Chondrocyte (in vitro differentiated cells): ENCODE measurements around the gene AOX1. TPM values are rescaled to one million over a fixed set of nuclear protein-coding genes. Genes with fewer than 3 reads are reported as not detected.
"Not testable (repeated sequence)": the region's sequence is repeated elsewhere in the genome, so short reads cannot be mapped to it uniquely, and the experiment has no call there.

Experiments
- DNase-seq: peaks from one replicate; pipeline ENCODE4 v3.0.0; 2021; ENCODE audit warnings: mixed read lengths, low spot score
- H3K27ac Mint-ChIP-seq: one replicate; pipeline ENCODE4 v1.8.0; 2021; ENCODE audit warnings: mild to moderate bottlenecking, moderate library complexity, mixed read lengths; ENCODE audit not compliant: unreplicated experiment
- H3K27me3 Mint-ChIP-seq: 2 replicates; pipeline ENCODE4 v1.8.0; 2021; ENCODE audit warnings: low read depth, mixed read lengths
- H3K36me3 Mint-ChIP-seq: 2 replicates; pipeline ENCODE4 v1.8.0; 2021; ENCODE audit warnings: low read depth, mixed read lengths
- H3K4me1 Mint-ChIP-seq: 2 replicates; pipeline ENCODE4 v1.8.0; 2021; ENCODE audit warnings: low read depth, mild to moderate bottlenecking, mixed read lengths
- H3K4me3 Mint-ChIP-seq: one replicate; pipeline ENCODE4 v1.8.0; 2021; ENCODE audit warnings: mild to moderate bottlenecking, moderate library complexity, mixed read lengths; ENCODE audit not compliant: unreplicated experiment
- H3K9me3 Mint-ChIP-seq: 2 replicates; pipeline ENCODE4 v1.8.0; 2021; ENCODE audit warnings: low read depth, mixed read lengths
- CTCF ChIP-seq: fragments of 200-600 bp; sonication (generic); IDR thresholded peaks from 2 replicates; pipeline ENCODE4 v1.5.0; 2021; ENCODE audit warnings: antibody characterized with exemption, mild to moderate bottlenecking, moderate library complexity
- total RNA-seq: library from RNA; stranded (reverse); gene quantifications from 3 replicates; pipeline ENCODE4 v1.2.1, GENCODE V29; 2021

AOX1 gene
- total RNA-seq, 1 donor from 2014 or later, result 1.7 TPM

GRCh38 chr2:200609028-200609614 is 23.3 kb downstream of the AOX1 start:
- no peak for TF ChIP-seq CTCF
- Mint-ChIP-seq H3K36me3 (no peaks in the 10 kb centered on the region), H3K9me3 (peaks cover 13% of the 10 kb centered on the region), H3K27ac (peak overlapping the region; percentile 86), H3K4me1 (peaks cover 37% of the 10 kb centered on the region), H3K27me3 (no peaks in the 10 kb centered on the region), H3K4me3 (no peak overlapping the region)
- DNase-seq, result no peak

- not testable (repeated sequence) for H3K27ac Mint-ChIP-seq, H3K27me3 Mint-ChIP-seq, H3K4me3 Mint-ChIP-seq, H3K36me3 Mint-ChIP-seq, DNase-seq
- Mint-ChIP-seq H3K9me3 (peaks cover 13% of the 10 kb centered on the region), H3K4me1 (peaks cover 36% of the 10 kb centered on the region)
Measured at GRCh38 chr2:200610217-200610616, 24.4 kb downstream of the AOX1 start.

DNA sequence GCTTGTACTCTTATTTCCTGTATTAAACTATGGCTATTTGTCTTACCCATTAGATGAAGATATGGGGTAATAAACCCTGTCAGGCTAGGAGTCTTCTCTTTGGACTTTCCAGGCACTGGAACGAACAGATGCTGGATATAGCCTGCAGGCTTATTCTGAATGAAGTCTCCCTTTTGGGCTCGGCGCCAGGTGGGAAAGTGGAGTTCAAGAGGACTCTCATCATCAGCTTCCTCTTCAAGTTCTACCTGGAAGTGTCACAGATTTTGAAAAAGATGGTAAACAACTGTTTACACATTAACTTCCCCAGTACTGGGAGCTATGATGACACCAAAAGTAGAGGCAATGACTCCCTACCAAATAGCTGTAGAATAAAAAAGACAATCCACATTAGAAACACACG is 27.9 kb downstream of the AOX1 start:
- no peaks in the 10 kb centered on the region for H3K27me3 Mint-ChIP-seq
- H3K27ac Mint-ChIP-seq, result no peak overlapping the region
- no peaks in the 10 kb centered on the region for H3K36me3 Mint-ChIP-seq
- H3K4me3 Mint-ChIP-seq, result no peak overlapping the region
- DNase-seq, result no peak
- no peak for TF ChIP-seq CTCF
- peaks cover 2% of the 10 kb centered on the region for H3K9me3 Mint-ChIP-seq
- peaks cover 36% of the 10 kb centered on the region for H3K4me1 Mint-ChIP-seq

DNA sequence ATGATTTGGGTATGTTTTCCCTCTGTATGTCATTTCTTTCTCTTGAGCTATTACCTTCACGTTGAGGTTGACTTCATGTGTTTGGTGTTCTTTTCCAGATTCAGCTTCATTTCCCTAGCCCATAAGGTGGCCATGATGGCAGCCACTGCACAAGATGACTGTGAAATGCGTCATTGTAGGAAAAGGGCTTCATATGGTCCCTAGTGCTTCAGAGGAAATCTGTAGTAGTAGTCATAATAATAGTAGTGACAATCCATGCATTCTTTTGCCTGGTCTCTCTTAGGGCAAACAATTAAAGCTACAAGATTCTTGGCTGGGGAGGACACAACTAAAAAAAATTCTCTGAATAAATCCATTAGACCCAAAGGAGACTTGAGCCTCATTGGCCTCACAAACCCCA is 28.4 kb downstream of the AOX1 start:
- H3K27ac Mint-ChIP-seq, result no peak overlapping the region
- H3K27me3 Mint-ChIP-seq, result no peaks in the 10 kb centered on the region

GRCh38 chr2:200615247-200615646 is 29.4 kb downstream of the AOX1 start:
- H3K4me1 Mint-ChIP-seq, result peaks cover 30% of the 10 kb centered on the region
- no peak for TF ChIP-seq CTCF
- no peak overlapping the region for H3K27ac Mint-ChIP-seq
- DNase-seq, result no peak
- H3K4me3 Mint-ChIP-seq, result no peak overlapping the region
- H3K36me3 Mint-ChIP-seq, result no peaks in the 10 kb centered on the region
- no peaks in the 10 kb centered on the region for H3K27me3 Mint-ChIP-seq
- no peaks in the 10 kb centered on the region for H3K9me3 Mint-ChIP-seq

More for the DNA sequence above, 28.4 kb downstream of the AOX1 start:
- Mint-ChIP-seq H3K36me3 (no peaks in the 10 kb centered on the region), H3K4me3 (no peak overlapping the region), H3K4me1 (peaks cover 36% of the 10 kb centered on the region), H3K9me3 (no peaks in the 10 kb centered on the region)
- DNase-seq, result no peak
- no peak for TF ChIP-seq CTCF

- H3K9me3 Mint-ChIP-seq, result no peaks in the 10 kb centered on the region
- H3K27ac Mint-ChIP-seq, result no peak overlapping the region
- no peak overlapping the region for H3K4me3 Mint-ChIP-seq
- peaks cover 30% of the 10 kb centered on the region for H3K4me1 Mint-ChIP-seq
- DNase-seq, result no peak
- no peaks in the 10 kb centered on the region for H3K27me3 Mint-ChIP-seq
- no peaks in the 10 kb centered on the region for H3K36me3 Mint-ChIP-seq
- no peak for TF ChIP-seq CTCF
Measured at GRCh38 chr2:200616193-200616592, 30.4 kb downstream of the AOX1 start.
